Suprapubic skin (tissue), 4 donors: ENCODE data around the gene SMURF2. TPM values are rescaled to one million over a fixed set of nuclear protein-coding genes. Genes with fewer than 3 reads are reported as not detected.
"Not testable (repeated sequence)": the region's sequence is repeated elsewhere in the genome, so short reads cannot be mapped to it uniquely, and the experiment has no call there.

Source experiments
- DNase-seq, 2 donors: peaks; one replicate each; pipeline ENCODE4 v3.0.0-alpha.2; 2019; ENCODE audit warnings: low spot score in 2 of 2
- H3K27ac ChIP-seq: fragments of 200-600 bp; sonication (generic); one replicate; pipeline ENCODE4 v1.5.1; 2019
- H3K27me3 ChIP-seq: fragments of 200-600 bp; sonication (generic); one replicate; pipeline ENCODE4 v1.5.1; 2019
- H3K36me3 ChIP-seq: fragments of 200-600 bp; sonication (generic); one replicate; pipeline ENCODE4 v1.5.1; 2019
- H3K4me1 ChIP-seq: fragments of 200-600 bp; sonication (generic); one replicate; pipeline ENCODE4 v1.5.1; 2019
- H3K4me3 ChIP-seq: fragments of 200-600 bp; sonication (generic); one replicate; pipeline ENCODE4 v1.5.1; 2019; ENCODE audit warnings: mild to moderate bottlenecking
- H3K9me3 ChIP-seq: fragments of 200-600 bp; sonication (generic); one replicate; pipeline ENCODE4 v1.5.1; 2019
- CTCF ChIP-seq, 2 donors: fragments of 200-600 bp in 1 of 2; fragments of 450-650 bp in 1 of 2; sonication (generic) in 1 of 2; IDR thresholded peaks; one replicate each; pipeline ENCODE4 v1.5.1; 2016 to 2019; ENCODE audit warnings: antibody characterized with exemption in 2 of 2, mild to moderate bottlenecking in 1 of 2, moderate library complexity in 1 of 2
- EP300 ChIP-seq: sonication (generic); formaldehyde crosslinking; IDR thresholded peaks from one replicate; pipeline ENCODE4 v1.6.1; 2017; ENCODE audit warnings: antibody characterized with exemption
- POLR2A ChIP-seq, 2 donors: fragments of 450-650 bp; IDR thresholded peaks; one replicate each; pipeline ENCODE4 v1.6.1; 2017; ENCODE audit warnings: antibody characterized with exemption in 2 of 2, mild to moderate bottlenecking in 2 of 2, moderate library complexity in 2 of 2
- POLR2AphosphoS5 ChIP-seq, 3 donors: sonication (generic); formaldehyde crosslinking; IDR thresholded peaks; one replicate each; pipeline ENCODE4 v1.6.1; 2017; ENCODE audit warnings: antibody characterized with exemption in 3 of 3
- WGBS: methylation state at CpG from one replicate; pipeline ENCODE4 v1.1.5; 2018; 5-methylcytosine and 5-hydroxymethylcytosine counted together
- total RNA-seq, 4 donors: library from RNA; depleted of rRNA; stranded (reverse); fragments of >200 nt; gene quantifications; one replicate each; pipeline ENCODE4 v1.1.0, GENCODE V29; 2016

Gene SMURF2
- total RNA-seq, 4 donors from 2014 or later: 19.4 to 28.6 (median 25.2) TPM

DNA sequence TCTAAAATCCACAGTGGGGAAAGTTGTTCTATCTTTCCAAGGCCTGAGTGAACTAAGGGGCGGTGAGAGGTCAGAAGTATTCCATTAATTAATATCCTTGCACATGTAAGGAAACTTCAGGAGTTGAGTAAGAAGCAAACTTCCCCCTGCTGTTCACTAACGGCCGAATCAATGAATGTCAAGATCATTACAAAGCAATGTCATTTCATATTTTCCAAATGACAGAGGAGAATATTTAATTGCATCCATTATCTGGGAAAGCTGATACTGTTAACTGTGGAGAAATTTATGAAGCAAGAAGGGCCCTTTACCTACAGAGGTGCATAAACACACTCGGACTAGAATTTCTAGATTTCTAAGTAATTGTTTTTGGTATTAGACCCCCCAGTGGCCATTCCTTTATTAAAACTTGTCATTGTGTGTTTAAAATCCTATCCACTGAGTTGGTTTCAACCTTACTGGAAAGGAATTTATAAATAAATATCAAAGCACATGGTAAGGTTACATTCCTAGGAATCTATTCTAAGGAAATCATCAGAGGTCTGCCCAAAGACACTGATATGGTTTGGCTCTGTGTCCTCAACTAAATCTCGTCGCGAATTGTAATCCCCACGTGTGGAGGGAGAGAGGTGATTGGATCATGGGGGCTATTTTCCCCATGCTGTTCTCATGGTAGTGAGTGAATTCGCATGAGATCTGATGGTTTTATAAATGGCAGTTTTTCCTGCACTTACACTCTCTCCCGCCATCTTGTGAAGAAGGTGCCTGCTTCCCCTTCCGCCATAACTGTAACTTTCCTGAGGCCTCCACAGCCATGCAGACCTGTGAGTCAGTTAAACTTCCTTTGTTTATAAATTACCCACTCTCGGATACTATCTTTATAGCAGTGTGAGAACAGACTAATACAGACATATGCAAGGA lies 20.4 kb upstream of the SMURF2 start:
- Histone ChIP-seq H3K4me1 (no peaks in the 10 kb centered on the region), H3K27me3 (no peaks in the 10 kb centered on the region), H3K9me3 (no peaks in the 10 kb centered on the region), H3K36me3 (no peaks in the 10 kb centered on the region), H3K4me3 (no peak overlapping the region), H3K27ac (no peak overlapping the region)
- TF ChIP-seq POLR2AphosphoS5 (IDR thresholded peaks at IDR 0.05) (no peak), POLR2A (IDR thresholded peaks at IDR 0.05) (no peak), CTCF (IDR thresholded peaks at IDR 0.05) (no peak), EP300 (no peak)
- WGBS: 89% methylated on average over 12 of the region's 12 CpGs
- DNase-seq: no peak

- Histone ChIP-seq H3K4me3 (no peak overlapping the region), H3K27ac (no peak overlapping the region), H3K27me3 (no peaks in the 10 kb centered on the region), H3K36me3 (no peaks in the 10 kb centered on the region), H3K9me3 (no peaks in the 10 kb centered on the region), H3K4me1 (no peaks in the 10 kb centered on the region)
- no peak for DNase-seq
- WGBS: 52% methylated on average over 10 of the region's 10 CpGs
- no peak for TF ChIP-seq POLR2A (IDR thresholded peaks at IDR 0.05)
- no peak for TF ChIP-seq CTCF (IDR thresholded peaks at IDR 0.05)
- TF ChIP-seq EP300: no peak
- TF ChIP-seq POLR2AphosphoS5 (IDR thresholded peaks at IDR 0.05): no peak
Observed at GRCh38 chr17:64679710-64680216, 17.7 kb upstream of the SMURF2 start.

GRCh38 chr17:64676763-64677162 lies 14.7 kb upstream of the SMURF2 start:
- no peaks in the 10 kb centered on the region for H3K9me3 ChIP-seq
- no peak overlapping the region for H3K27ac ChIP-seq
- no peaks in the 10 kb centered on the region for H3K36me3 ChIP-seq
- H3K27me3 ChIP-seq: no peaks in the 10 kb centered on the region
- no peak overlapping the region for H3K4me3 ChIP-seq
- no peaks in the 10 kb centered on the region for H3K4me1 ChIP-seq
- TF ChIP-seq POLR2AphosphoS5 (IDR thresholded peaks at IDR 0.05) (no peak), CTCF (IDR thresholded peaks at IDR 0.05) (no peak), EP300 (no peak), POLR2A (IDR thresholded peaks at IDR 0.05) (no peak)
- DNase-seq: no peak
- 61% methylated on average over 3 of the region's 3 CpGs for WGBS

DNA sequence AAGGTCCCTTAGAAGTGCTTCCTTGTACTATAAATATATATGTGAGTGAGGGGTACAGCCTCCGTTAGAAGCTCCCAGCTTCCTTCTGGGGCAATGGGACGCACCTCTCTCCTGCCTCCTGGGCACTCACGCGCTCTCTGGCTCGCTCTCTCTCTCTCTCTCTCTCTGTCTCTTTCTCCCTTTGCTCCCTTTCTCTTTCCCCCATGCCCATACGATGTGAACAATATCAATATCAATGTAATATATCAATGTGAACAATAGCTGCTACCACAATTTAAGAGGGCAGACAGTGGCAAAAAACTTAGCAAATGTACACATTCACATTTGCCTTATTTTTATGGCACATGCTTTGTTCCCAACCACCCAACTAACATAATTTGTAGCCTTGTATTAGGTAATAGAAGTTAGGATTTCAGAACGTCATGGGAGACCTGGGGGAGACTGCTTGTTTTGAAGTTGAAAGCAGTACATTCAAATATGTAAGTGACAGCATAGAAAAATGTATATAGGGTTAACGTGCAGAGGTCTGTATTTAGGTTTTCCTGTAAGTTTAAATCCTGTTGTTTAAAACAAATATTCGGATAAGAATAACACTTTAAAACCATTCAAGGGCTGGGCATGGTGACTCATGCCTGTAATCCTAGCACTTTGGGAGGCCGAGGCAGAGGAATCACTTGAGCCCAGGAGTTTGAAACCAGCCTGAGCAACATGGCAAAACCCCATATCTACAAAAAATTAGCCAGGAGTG lies 8.9 kb upstream of the SMURF2 start:
- H3K4me3 ChIP-seq, H3K9me3 ChIP-seq, H3K36me3 ChIP-seq, H3K27me3 ChIP-seq, H3K27ac ChIP-seq, H3K4me1 ChIP-seq, DNase-seq: not testable (repeated sequence)
- WGBS: 87% methylated on average over 10 of the region's 10 CpGs

DNA sequence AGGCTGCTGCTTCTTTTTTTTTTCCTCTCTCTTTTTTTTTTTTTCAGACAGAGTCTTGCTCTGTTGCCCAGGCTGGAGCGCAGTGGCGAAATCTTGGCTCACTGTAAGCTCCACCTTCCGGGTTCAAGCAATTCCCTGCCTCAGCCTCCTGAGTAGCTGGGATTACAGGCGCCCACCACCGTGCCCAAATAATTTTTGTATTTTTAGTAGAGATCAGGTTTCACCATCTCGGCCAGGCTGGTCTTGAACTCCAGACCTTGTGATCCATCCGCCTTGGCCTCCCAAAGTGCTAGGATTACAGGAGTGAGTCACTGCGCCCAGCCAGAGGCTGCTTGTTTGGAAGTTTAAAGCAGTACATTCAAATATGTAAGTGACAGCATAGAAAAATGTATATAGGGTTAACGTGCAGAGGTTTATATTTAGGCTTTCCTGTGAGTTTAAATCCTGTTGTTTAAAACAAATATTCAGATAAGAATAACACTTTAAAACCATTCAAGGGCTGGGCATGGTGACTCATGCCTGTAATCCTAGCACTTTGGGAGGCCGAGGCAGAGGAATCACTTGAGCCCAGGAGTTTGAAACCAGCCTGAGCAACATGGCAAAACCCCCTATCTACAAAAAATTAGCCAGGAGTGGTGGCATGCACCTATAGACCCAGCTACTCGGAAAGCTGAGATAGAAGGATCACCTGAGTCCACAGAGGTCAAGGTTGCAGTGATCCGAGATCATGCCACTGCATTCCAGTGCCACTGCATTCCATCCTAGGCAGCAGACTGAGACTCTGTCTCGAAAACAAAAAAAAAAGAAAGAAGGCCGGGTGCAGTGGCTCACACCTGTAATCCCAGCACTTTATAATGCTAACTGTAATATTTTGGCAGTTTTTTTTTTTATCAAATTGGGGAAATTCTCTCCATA lies 6.0 kb upstream of the SMURF2 start:
- H3K27ac ChIP-seq, H3K4me3 ChIP-seq, H3K27me3 ChIP-seq, H3K9me3 ChIP-seq, H3K36me3 ChIP-seq, DNase-seq, H3K4me1 ChIP-seq: not testable (repeated sequence)
- 84% methylated on average over 14 of the region's 14 CpGs for WGBS

GRCh38 chr17:64664299-64664981 lies 2.3 kb upstream of the SMURF2 start:
- H3K4me3 ChIP-seq, H3K27ac ChIP-seq, H3K9me3 ChIP-seq, DNase-seq, H3K36me3 ChIP-seq, H3K27me3 ChIP-seq: not testable (repeated sequence)
- H3K4me1 ChIP-seq: peaks cover 17% of the 10 kb centered on the region
- WGBS: 85% methylated on average over 6 of the region's 6 CpGs

DNA sequence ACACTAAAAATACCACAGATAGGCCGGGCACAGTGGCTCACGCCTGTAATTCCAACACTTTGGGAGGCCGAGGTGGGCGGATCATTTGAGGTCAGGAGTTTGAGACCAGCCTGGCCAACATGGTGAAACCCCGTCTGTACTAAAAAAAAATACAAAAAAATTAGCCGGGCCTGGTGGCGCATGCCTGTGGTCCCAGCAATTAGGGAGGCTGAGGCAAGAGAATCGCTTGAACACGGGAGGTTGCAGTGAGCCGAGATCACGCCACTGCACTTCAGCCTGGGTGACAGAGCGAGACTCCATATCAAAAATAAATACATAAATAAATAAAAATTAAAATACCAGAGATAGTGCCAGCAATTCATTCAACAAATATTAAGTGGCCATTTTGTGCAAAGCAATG lies 1.7 kb upstream of the SMURF2 start:
- H3K27me3 ChIP-seq, DNase-seq, H3K4me3 ChIP-seq, H3K36me3 ChIP-seq, H3K27ac ChIP-seq, H3K9me3 ChIP-seq: not testable (repeated sequence)
- WGBS: 93% methylated on average over 12 of the region's 12 CpGs
- peaks cover 22% of the 10 kb centered on the region for H3K4me1 ChIP-seq
